Endodermal cell (in vitro differentiated cells): ENCODE data around the gene MMP15. TPM values are rescaled to one million over a fixed set of nuclear protein-coding genes. Genes with fewer than 3 reads are reported as not detected.

Source experiments
- DNase-seq: peaks from one replicate; pipeline ENCODE4 v3.0.0-alpha.2; 2017
- H3K27ac ChIP-seq: 2 replicates; pipeline ENCODE4 v1.5.1; 2013; ENCODE audit warnings: mild to moderate bottlenecking, low read depth, low read length, moderate library complexity
- H3K27me3 ChIP-seq: 2 replicates; pipeline ENCODE4 v1.6.1; 2013; ENCODE audit warnings: mild to moderate bottlenecking, low read length, moderate library complexity; ENCODE audit not compliant: insufficient read depth, control insufficient read depth, poor library complexity, severe bottlenecking
- H3K36me3 ChIP-seq: 2 replicates; pipeline ENCODE4 v1.7.0; 2013; ENCODE audit warnings: mild to moderate bottlenecking, low read length, moderate library complexity; ENCODE audit not compliant: control insufficient read depth, insufficient read depth
- H3K4me1 ChIP-seq: one replicate; pipeline ENCODE4 v1.7.0; 2013; ENCODE audit warnings: low read length; ENCODE audit not compliant: control insufficient read depth, insufficient read depth
- H3K4me3 ChIP-seq: 2 replicates; pipeline ENCODE4 v1.5.1; 2013; ENCODE audit warnings: mild to moderate bottlenecking, low read length, moderate library complexity
- H3K9ac ChIP-seq: 2 replicates; pipeline ENCODE4 v1.6.1; 2013; ENCODE audit warnings: mild to moderate bottlenecking, low read length, moderate library complexity; ENCODE audit not compliant: poor library complexity, severe bottlenecking; ENCODE audit errors: extremely low read depth
- H3K9me3 ChIP-seq: 2 replicates; pipeline ENCODE4 v1.6.1; 2013; ENCODE audit warnings: mild to moderate bottlenecking, low read length, moderate library complexity; ENCODE audit not compliant: control insufficient read depth
- H3K27ac Mint-ChIP-seq: 2 replicates; pipeline ENCODE4 v1.8.0; 2020; ENCODE audit warnings: mixed read lengths
- H3K27me3 Mint-ChIP-seq: 2 replicates; pipeline ENCODE4 v1.8.0; 2021; ENCODE audit warnings: mild to moderate bottlenecking, mixed read lengths; ENCODE audit not compliant: insufficient read depth
- H3K36me3 Mint-ChIP-seq: 2 replicates; pipeline ENCODE4 v1.8.0; 2020; ENCODE audit warnings: low read depth, mixed read lengths
- H3K4me1 Mint-ChIP-seq: 2 replicates; pipeline ENCODE4 v1.8.0; 2020; ENCODE audit warnings: mixed read lengths
- H3K4me3 Mint-ChIP-seq: 2 replicates; pipeline ENCODE4 v1.8.0; 2020; ENCODE audit warnings: mild to moderate bottlenecking, moderate library complexity, mixed read lengths
- H3K9me3 Mint-ChIP-seq: 2 replicates; pipeline ENCODE4 v1.8.0; 2020; ENCODE audit warnings: mild to moderate bottlenecking, mixed read lengths
- CTCF ChIP-seq: fragments of 200-600 bp; sonication (generic); conservative IDR thresholded peaks from 2 replicates; pipeline ENCODE4 v1.5.0; 2021; ENCODE audit warnings: antibody characterized with exemption, mild to moderate bottlenecking
- WGBS, 2 experiments: methylation state at CpG; one replicate each; pipeline versions ENCODE4 v1.1.5 to v1.1.7; 2013; ENCODE audit warnings: missing lambda C conversion rate in 2 of 2, mixed read lengths in 1 of 2; ENCODE audit not compliant: insufficient coverage in 1 of 2, insufficient read length in 1 of 2; 5-methylcytosine and 5-hydroxymethylcytosine counted together
- total RNA-seq, 2 donors: library from RNA; stranded (reverse); fragmentation: NEBNext Ultra II Directional in 1 of 2; extraction: Animal tissue kit (Norgen Biotek cat#: 25700) in 1 of 2; gene quantifications; 2 replicates in 1 of 2; 3 replicates in 1 of 2; pipeline ENCODE4 v1.2.1, GENCODE V29; 2021

Gene MMP15
- total RNA-seq, 2 donors from 2014 or later: 99.8 to 105 TPM

- H3K27ac ChIP-seq: no peak overlapping the region
Observed at GRCh38 chr16:57996406-57997175, 29.0 kb upstream of the MMP15 start.

GRCh38 chr16:57997176-57997527, 28.4 kb upstream of the MMP15 start:
- TF ChIP-seq CTCF: no peak

More at GRCh38 chr16:57996406-57997175, 29.0 kb upstream of the MMP15 start:
- TF ChIP-seq CTCF: no peak
- Histone ChIP-seq H3K9me3 (no peaks in the 10 kb centered on the region), H3K9ac (no peak overlapping the region), H3K4me3 (no peak overlapping the region), H3K27me3 (no peaks in the 10 kb centered on the region), H3K36me3 (peaks cover 22% of the 10 kb centered on the region), H3K4me1 (peaks cover 6% of the 10 kb centered on the region)
- no peak overlapping the region for H3K27ac Mint-ChIP-seq
- no peaks in the 10 kb centered on the region for H3K27me3 Mint-ChIP-seq
- 94 to 98% methylated on average over 48 to 62 of the region's 62 CpGs for WGBS, 2 experiments
- peaks cover 16% of the 10 kb centered on the region for H3K36me3 Mint-ChIP-seq
- DNase-seq: peak; percentile 47
- H3K9me3 Mint-ChIP-seq: no peaks in the 10 kb centered on the region
- H3K4me3 Mint-ChIP-seq: no peak overlapping the region
- peaks cover 10% of the 10 kb centered on the region for H3K4me1 Mint-ChIP-seq

GRCh38 chr16:57997528-57998265, 27.9 kb upstream of the MMP15 start:
- H3K4me3 Mint-ChIP-seq: no peak overlapping the region

More at GRCh38 chr16:57997176-57997527, 28.4 kb upstream of the MMP15 start:
- H3K27me3 Mint-ChIP-seq: no peaks in the 10 kb centered on the region
- Histone ChIP-seq H3K9ac (no peak overlapping the region), H3K27me3 (no peaks in the 10 kb centered on the region), H3K4me1 (peaks cover 9% of the 10 kb centered on the region), H3K36me3 (peaks cover 22% of the 10 kb centered on the region), H3K9me3 (no peaks in the 10 kb centered on the region), H3K4me3 (no peak overlapping the region), H3K27ac (no peak overlapping the region)
- H3K27ac Mint-ChIP-seq: no peak overlapping the region
- no peaks in the 10 kb centered on the region for H3K9me3 Mint-ChIP-seq
- WGBS, 2 experiments: 96 to 97% methylated on average over 35 of the region's 35 CpGs
- H3K36me3 Mint-ChIP-seq: peaks cover 18% of the 10 kb centered on the region
- DNase-seq: no peak
- peaks cover 16% of the 10 kb centered on the region for H3K4me1 Mint-ChIP-seq
- H3K4me3 Mint-ChIP-seq: no peak overlapping the region

More at GRCh38 chr16:57997528-57998265, 27.9 kb upstream of the MMP15 start:
- WGBS, 2 experiments: 96 to 98% methylated on average over 32 to 36 of the region's 36 CpGs
- Histone ChIP-seq H3K4me3 (no peak overlapping the region), H3K36me3 (peaks cover 28% of the 10 kb centered on the region), H3K4me1 (peaks cover 14% of the 10 kb centered on the region), H3K9me3 (no peaks in the 10 kb centered on the region), H3K9ac (no peak overlapping the region), H3K27me3 (no peaks in the 10 kb centered on the region), H3K27ac (no peak overlapping the region)
- no peak for TF ChIP-seq CTCF
- Mint-ChIP-seq H3K27me3 (no peaks in the 10 kb centered on the region), H3K4me1 (peaks cover 20% of the 10 kb centered on the region), H3K36me3 (peaks cover 23% of the 10 kb centered on the region), H3K27ac (no peak overlapping the region), H3K9me3 (no peaks in the 10 kb centered on the region)
- peak; percentile 39 for DNase-seq
